Measurements from ENCODE around the gene SNED1. TPM values are rescaled to one million over a fixed set of nuclear protein-coding genes. Genes with fewer than 3 reads are reported as not detected.

Gene SNED1
- 10 to 100 TPM in 1 of 8 experiments, 1 to 10 TPM in 4, under 1 TPM in 3; 0.71 to 15.4 (median 2.8) TPM for total RNA-seq

DNA sequence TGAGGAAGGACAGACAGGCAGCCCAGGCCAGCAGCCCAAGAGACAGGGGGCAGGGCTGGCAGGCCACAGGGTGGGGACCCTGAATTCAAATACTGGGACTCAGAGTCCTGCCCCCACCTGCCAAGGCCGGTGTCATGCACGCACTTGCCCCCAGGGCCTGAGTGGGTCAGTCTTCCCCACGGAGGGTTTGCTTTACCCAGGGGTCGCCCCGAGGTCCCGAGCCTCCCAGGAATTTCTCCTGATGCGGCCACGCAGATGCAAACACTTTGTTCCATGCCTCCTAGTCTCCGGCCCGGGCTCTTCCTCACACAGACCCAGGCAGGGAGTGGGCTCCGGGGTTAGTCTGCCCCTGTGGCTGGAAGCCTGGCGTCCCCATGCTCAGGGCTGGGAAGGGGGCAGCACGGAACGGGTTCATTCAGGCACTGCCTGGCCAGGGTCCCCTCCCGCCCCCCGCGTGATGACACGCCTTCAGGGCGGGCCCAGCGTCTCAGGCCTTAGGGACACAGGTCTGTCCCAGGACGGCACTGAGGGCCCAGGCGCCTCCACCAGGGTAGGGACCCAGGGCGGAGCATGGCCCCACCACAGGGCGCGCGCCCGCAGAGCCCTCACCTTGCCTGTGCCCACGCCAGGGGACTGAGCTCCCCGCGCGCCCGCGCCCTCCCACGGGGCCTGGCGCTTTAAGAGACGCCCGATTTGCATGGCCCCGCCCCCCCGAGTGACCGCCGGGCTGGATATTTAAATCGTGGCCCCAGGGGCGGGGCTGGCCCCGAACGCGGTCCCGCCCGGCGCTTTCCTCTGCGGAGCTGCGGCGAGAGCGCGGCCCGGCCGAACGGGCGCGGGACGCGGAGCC, at the start of gene SNED1:
SNED1 (plus strand) TSS at position 763 of the 850 bp plus-strand sequence. CDS start 220 bp downstream, outside the sequence.
- ATAC-seq (replicated peaks in 6 of 8), result peak; percentile 76 to 93 (median 89)
- Histone ChIP-seq H3K4me3 (peak within 1 kb of the TSS; percentile 37 to 40 (median 38)), H3K27ac (no peak within 1 kb of the TSS), H3K4me1 (replicated peaks in 1 of 2) (peaks cover 0 to 12% of the 10 kb centered on the region in 2 donors)
- WGBS, 10 experiments, result 8% methylated on average over 15 of the region's 61 CpGs; no CpG with 5 or more reads in 9 of the 10 experiments
- in situ Hi-C loops (cut with MboI; ENCODE audit: low pct_unique_long_range_greater_than_20kb in 2 of 9, low sequenced_read_pairs in 9 of 9, unreplicated experiment in 9 of 9), result no loop called here

DNA sequence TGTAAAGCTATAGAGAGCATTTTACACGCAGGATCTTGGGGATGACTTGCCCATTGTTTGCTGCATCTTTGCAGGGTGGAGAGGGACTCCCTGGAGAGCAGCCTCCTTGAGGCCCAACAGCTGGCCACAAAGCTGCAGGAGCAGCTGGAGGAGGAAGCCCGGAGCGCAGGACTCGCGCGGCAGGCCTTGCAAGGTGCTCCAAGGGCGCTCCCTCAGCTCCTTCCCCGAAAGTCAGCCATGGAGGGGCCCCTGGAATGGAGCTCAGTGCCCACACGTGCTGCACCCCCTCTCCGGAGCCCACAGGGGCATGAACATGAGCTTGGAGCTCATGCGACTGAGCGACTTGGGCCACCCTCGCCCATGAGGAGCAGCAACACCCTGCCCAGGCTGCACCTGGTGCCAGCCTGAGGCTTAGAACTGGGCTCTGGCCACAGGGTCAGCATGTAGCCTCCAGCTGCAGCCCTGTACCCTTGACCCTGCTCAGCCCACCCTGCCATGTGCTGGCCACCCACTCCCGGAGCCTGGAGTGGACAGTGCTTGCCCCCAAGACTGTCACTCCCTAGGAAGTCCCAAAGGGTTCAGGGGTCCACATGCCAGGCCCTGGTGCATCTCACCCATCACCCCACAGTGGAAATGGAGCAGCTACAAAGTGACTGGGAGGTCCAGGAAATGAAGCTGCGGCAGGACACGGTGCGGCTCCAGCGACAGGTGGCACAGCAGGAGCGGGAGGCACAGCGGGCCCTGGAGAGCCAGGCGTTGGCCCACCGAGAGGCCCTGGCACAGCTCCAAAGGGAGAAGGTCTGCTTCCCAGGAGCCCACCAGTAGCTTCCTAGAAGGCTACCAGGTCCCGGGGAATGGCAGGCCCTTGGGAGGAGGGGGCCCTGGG, 49.3 kb upstream of the SNED1 start:
- Histone ChIP-seq H3K27ac (no peak overlapping the region), H3K4me1 (replicated peaks in 1 of 2) (peaks cover 0 to 9% of the 10 kb centered on the region in 2 donors), H3K4me3 (no peak overlapping the region)
- WGBS, 10 experiments, result 33 to 72% (median 60%) methylated on average over 1 to 11 of the region's 23 CpGs; no CpG with 5 or more reads in 4 of the 10 experiments
- ATAC-seq (replicated peaks in 6 of 8), result no peak
- in situ Hi-C loops (cut with MboI; ENCODE audit: low pct_unique_long_range_greater_than_20kb in 2 of 9, low sequenced_read_pairs in 9 of 9, unreplicated experiment in 9 of 9), result no loop called here

GRCh38 chr2:240949791-240950705, 48.4 kb upstream of the SNED1 start:
- ATAC-seq (replicated peaks in 6 of 8), result no peak
- no peak overlapping the region for H3K27ac ChIP-seq
- peaks cover 0 to 18% of the 10 kb centered on the region in 2 donors for H3K4me1 ChIP-seq (replicated peaks in 1 of 2)
- 50 to 100% (median 83%) methylated on average over 1 to 4 of the region's 14 CpGs; no CpG with 5 or more reads in 4 of the 10 experiments for WGBS, 10 experiments
- in situ Hi-C loops (cut with MboI; ENCODE audit: low pct_unique_long_range_greater_than_20kb in 2 of 9, low sequenced_read_pairs in 9 of 9, unreplicated experiment in 9 of 9), result no loop called here
- H3K4me3 ChIP-seq, result no peak overlapping the region

- Histone ChIP-seq H3K4me1 (replicated peaks in 1 of 2) (peaks cover 0 to 20% of the 10 kb centered on the region in 2 donors), H3K4me3 (no peak overlapping the region), H3K27ac (no peak overlapping the region)
- WGBS, 10 experiments, result 19 to 81% (median 67%) methylated on average over 2 to 3 of the region's 3 CpGs; no CpG with 5 or more reads in 1 of the 10 experiments
- no peak for ATAC-seq (replicated peaks in 6 of 8)
- in situ Hi-C loops (cut with MboI; ENCODE audit: low pct_unique_long_range_greater_than_20kb in 2 of 9, low sequenced_read_pairs in 9 of 9, unreplicated experiment in 9 of 9), result no loop called here
These were observed 47.3 kb upstream of the SNED1 start for GRCh38 chr2:240951045-240951594.

GRCh38 chr2:240952496-240953246, 45.7 kb upstream of the SNED1 start:
- peaks cover 0 to 29% of the 10 kb centered on the region in 2 donors for H3K4me1 ChIP-seq (replicated peaks in 1 of 2)
- in situ Hi-C loops (cut with MboI; ENCODE audit: low pct_unique_long_range_greater_than_20kb in 2 of 9, low sequenced_read_pairs in 9 of 9, unreplicated experiment in 9 of 9), result no loop called here
- H3K27ac ChIP-seq, result no peak overlapping the region
- WGBS, 10 experiments, result 50 to 100% (median 85%) methylated on average over 1 to 8 of the region's 14 CpGs; no CpG with 5 or more reads in 4 of the 10 experiments
- no peak overlapping the region for H3K4me3 ChIP-seq
- no peak for ATAC-seq (replicated peaks in 6 of 8)

DNA sequence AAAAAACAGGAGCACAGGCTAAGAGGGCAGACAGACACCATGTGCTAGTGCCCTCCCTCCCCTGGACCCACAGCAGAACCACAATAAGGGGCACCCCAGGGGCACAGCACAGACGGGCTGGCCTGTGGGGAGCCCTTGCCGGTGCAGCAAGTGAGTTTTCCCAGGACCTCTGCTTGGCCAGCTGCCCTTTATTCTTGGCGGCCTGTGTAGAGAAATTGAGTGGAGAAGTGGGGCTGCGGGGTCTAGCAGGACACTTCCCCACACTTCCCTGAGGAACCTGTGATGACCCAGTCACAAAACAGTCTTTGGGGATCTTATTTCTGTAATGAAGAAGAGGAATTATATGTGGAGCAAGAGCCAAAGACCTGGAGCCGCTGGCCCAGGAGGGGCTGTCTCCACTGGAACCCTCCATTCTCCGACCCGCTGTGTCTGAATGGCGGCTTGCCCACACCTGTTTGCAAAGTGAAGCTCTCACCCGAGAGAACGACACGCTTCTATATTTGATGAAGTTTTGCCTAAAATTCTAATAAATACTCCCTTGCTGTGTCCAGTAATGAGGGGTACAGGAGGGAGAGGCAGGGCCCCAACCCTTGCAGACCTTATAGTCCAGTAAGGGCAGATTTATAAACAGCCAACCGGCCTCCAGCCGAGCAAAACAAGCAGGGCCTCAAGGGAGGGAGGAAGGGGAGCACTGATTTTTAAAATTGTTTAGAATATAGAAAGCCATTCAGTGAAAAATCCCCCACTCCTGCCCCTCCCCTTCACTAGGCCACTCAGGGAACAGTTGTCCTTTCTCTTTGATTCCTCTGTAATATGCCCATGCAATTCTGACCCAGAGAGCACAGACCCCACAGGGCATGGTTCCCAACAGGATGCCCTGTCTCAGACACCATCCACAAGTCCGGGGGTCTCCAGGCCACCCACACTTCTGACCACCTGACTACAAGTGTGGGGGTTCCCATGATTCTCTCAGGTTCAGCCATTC, 44.7 kb upstream of the SNED1 start:
- ATAC-seq (replicated peaks in 6 of 8), result no peak
- WGBS, 10 experiments, result 27 to 100% (median 80%) methylated on average over 1 to 9 of the region's 14 CpGs; no CpG with 5 or more reads in 1 of the 10 experiments
- peaks cover 0 to 34% of the 10 kb centered on the region in 2 donors for H3K4me1 ChIP-seq (replicated peaks in 1 of 2)

GRCh38 chr2:240954436-240955305, 43.7 kb upstream of the SNED1 start:
- H3K4me3 ChIP-seq, result no peak overlapping the region
- no peak for ATAC-seq (replicated peaks in 6 of 8)
- H3K27ac ChIP-seq, result no peak overlapping the region
- in situ Hi-C loops (cut with MboI; ENCODE audit: low pct_unique_long_range_greater_than_20kb in 2 of 9, low sequenced_read_pairs in 9 of 9, unreplicated experiment in 9 of 9), result no loop called here
- 29 to 60% (median 46%) methylated on average over 1 to 9 of the region's 15 CpGs; no CpG with 5 or more reads in 1 of the 10 experiments for WGBS, 10 experiments
- H3K4me1 ChIP-seq (replicated peaks in 1 of 2), result peaks cover 3 to 44% of the 10 kb centered on the region in 2 donors

More for the DNA sequence above, 44.7 kb upstream of the SNED1 start:
- in situ Hi-C loops (cut with MboI; ENCODE audit: low pct_unique_long_range_greater_than_20kb in 2 of 9, low sequenced_read_pairs in 9 of 9, unreplicated experiment in 9 of 9), result no loop called here
- Histone ChIP-seq H3K4me3 (no peak overlapping the region), H3K27ac (no peak overlapping the region)

DNA sequence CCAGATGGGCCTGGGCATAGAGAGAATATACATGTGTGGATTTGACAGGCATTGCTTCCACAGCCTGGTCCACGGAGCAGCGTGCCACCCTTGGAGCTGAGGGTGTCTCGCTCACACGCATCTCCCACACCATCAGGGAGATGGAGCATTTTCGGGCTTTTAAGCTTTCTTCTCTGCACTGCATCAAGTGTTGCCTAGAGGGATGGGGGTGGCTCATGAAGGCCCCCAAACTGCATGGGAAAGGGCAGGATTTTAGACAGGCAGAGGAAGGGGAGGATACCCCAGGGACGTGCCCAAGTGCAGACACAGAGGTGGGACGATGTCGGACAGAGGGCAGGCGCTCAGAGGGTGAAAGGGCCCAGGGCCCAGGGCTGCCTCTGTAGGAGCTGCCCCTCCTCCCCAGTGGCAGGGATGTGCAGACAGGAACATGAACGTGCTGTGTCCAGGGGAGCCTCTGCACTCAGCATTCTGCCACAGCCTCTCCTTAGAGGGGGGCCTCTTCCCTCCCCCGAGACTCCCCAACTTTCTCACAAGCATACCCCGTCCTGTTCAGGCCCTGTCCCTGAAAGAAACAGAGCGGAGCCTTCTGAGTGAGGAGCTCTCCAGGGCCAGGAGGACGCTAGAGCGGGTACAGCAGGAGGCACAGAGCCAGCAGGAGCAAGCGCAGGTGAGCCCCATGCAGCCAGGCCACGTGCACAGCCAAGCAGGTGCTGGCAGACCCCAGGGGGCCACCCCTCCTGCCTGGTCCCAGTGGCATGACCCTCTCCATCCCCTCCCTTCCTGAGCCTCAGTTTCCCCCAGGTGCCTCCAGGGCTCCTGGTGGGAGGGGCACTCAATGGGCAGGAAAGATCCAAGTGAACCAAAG, 42.9 kb upstream of the SNED1 start:
- WGBS, 10 experiments, result 20 to 92% (median 80%) methylated on average over 1 to 9 of the region's 17 CpGs; no CpG with 5 or more reads in 6 of the 10 experiments
- Histone ChIP-seq H3K4me1 (replicated peaks in 1 of 2) (peaks cover 11 to 52% of the 10 kb centered on the region in 2 donors), H3K4me3 (no peak overlapping the region), H3K27ac (no peak overlapping the region)
- in situ Hi-C loops (cut with MboI; ENCODE audit: low pct_unique_long_range_greater_than_20kb in 2 of 9, low sequenced_read_pairs in 9 of 9, unreplicated experiment in 9 of 9), result no loop called here
- no peak for ATAC-seq (replicated peaks in 6 of 8)

GRCh38 chr2:240956171-240956934, 42.1 kb upstream of the SNED1 start:
- H3K4me1 ChIP-seq (replicated peaks in 1 of 2), result peaks cover 19 to 59% of the 10 kb centered on the region in 2 donors
- H3K4me3 ChIP-seq, result no peak overlapping the region
- no peak for ATAC-seq (replicated peaks in 6 of 8)
- no peak overlapping the region for H3K27ac ChIP-seq
- 0 to 87% (median 58%) methylated on average over 1 to 6 of the region's 16 CpGs; no CpG with 5 or more reads in 6 of the 10 experiments for WGBS, 10 experiments
- in situ Hi-C loops (cut with MboI; ENCODE audit: low pct_unique_long_range_greater_than_20kb in 2 of 9, low sequenced_read_pairs in 9 of 9, unreplicated experiment in 9 of 9), result no loop called here
